ENCODE measurements around the gene CYP4F3.
"Not testable (repeated sequence)": the region's sequence is repeated elsewhere in the genome, so short reads cannot be mapped to it uniquely, and the experiment has no call there.

The CYP4F3 gene

DNA sequence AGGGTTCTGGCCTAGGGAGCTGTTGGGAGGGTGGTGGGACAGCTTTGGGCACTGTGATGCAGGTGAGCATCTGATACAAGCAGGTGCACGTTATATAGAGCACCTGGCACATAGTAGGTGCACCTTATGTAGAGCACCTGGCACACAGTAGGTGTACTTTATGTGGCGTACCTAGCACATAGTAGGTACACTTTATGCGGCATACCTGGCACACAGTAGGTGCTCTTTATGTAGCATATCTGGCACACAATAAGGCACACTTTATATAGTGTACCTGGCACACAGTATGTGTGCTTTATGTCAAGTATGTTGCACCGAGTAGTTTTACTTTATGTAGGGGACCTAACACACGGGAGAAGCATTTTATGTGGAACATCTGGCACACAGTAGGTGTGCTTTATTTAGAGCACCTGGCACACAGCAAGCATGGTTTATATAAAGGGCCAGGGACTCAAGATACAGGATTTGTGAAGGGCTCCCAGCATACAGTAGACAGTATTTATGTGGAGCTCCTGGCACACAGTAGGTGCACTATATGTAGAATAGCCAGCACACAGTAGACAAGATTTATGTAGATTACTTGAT lies 30.6 kb downstream of the CYP4F3 start:
- H3K27ac ChIP-seq (ENCODE audit: low read depth, low read length) = no peak overlapping the region
- no peaks in the 10 kb centered on the region for H3K27me3 ChIP-seq (ENCODE audit: insufficient read depth, low read length)
- H3K79me2 ChIP-seq (ENCODE audit: control insufficient read depth, insufficient read depth, low read length, unreplicated experiment) = no peaks in the 10 kb centered on the region
- no peak overlapping the region for H2AFZ ChIP-seq (ENCODE audit: low read length, unreplicated experiment)
- no peaks in the 10 kb centered on the region for H3K36me3 ChIP-seq (ENCODE audit: insufficient read depth, low read length)
- no peak overlapping the region for H3K4me3 ChIP-seq (ENCODE audit: low read depth, low read length)
- no peaks in the 10 kb centered on the region for H3K4me1 ChIP-seq (ENCODE audit: control insufficient read depth, insufficient read depth, low read length, unreplicated experiment)

DNA sequence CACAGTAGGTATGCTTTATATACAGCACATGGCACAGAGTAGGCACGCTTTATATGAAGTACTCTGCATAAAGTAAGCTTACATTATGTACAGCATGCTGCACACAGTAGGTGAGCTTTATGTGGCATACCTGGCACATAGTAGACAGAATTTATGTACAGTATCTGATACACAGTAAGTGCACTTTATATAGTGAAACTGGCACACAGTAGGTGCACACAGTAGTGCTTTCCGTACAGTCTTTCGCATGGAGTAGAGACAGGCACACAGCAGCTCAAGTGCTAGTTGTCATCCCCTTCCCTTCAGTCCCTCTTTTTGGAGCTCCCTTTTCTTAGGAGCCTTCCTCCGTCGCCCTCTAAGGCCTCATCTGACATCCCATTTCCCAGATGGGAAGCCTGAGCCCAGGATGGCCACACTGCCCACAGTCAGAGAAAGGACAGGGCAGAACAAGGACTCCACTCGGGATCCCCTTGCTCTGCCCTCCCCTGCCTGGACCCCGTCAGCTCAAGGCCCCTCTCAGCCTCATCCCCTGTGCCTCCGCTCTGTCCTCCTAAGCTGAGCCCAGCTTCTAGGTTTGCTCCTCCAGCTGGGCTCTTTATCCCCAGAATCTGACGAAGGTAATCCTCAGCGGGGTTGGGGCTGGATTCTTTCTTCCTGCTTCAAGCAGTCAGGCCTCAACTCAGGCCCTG lies 31.3 kb downstream of the CYP4F3 start:
- Histone ChIP-seq H3K27ac (ENCODE audit: low read depth, low read length) (no peak overlapping the region), H3K4me3 (ENCODE audit: low read depth, low read length) (no peak overlapping the region), H3K27me3 (ENCODE audit: insufficient read depth, low read length) (no peaks in the 10 kb centered on the region), H3K4me1 (ENCODE audit: control insufficient read depth, insufficient read depth, low read length, unreplicated experiment) (no peaks in the 10 kb centered on the region), H2AFZ (ENCODE audit: low read length, unreplicated experiment) (no peak overlapping the region), H3K79me2 (ENCODE audit: control insufficient read depth, insufficient read depth, low read length, unreplicated experiment) (no peaks in the 10 kb centered on the region), H3K36me3 (ENCODE audit: insufficient read depth, low read length) (no peaks in the 10 kb centered on the region)

- Histone ChIP-seq H3K79me2 (ENCODE audit: control insufficient read depth, insufficient read depth, low read length, unreplicated experiment) (no peaks in the 10 kb centered on the region), H3K36me3 (ENCODE audit: insufficient read depth, low read length) (no peaks in the 10 kb centered on the region), H2AFZ (ENCODE audit: low read length, unreplicated experiment) (no peak within 1 kb of the TSS), H3K27me3 (ENCODE audit: insufficient read depth, low read length) (no peaks in the 10 kb centered on the region), H3K27ac (ENCODE audit: low read depth, low read length) (no peak within 1 kb of the TSS), H3K4me1 (ENCODE audit: control insufficient read depth, insufficient read depth, low read length, unreplicated experiment) (no peaks in the 10 kb centered on the region), H3K4me3 (ENCODE audit: low read depth, low read length) (no peak within 1 kb of the TSS)
Observed at GRCh38 chr19:15672580-15673175, 32.0 kb downstream of the CYP4F3 start, which contains the start of gene CYP4F12. TSS of gene CYP4F12 (plus strand) at chr19:15673087. CDS start at chr19:15673530, 443 bp downstream.

GRCh38 chr19:15673176-15673654 lies 32.5 kb downstream of the CYP4F3 start:
- Histone ChIP-seq H3K27ac (ENCODE audit: low read depth, low read length) (no peak overlapping the region), H3K79me2 (ENCODE audit: control insufficient read depth, insufficient read depth, low read length, unreplicated experiment) (no peaks in the 10 kb centered on the region), H3K27me3 (ENCODE audit: insufficient read depth, low read length) (no peaks in the 10 kb centered on the region), H2AFZ (ENCODE audit: low read length, unreplicated experiment) (no peak overlapping the region), H3K36me3 (ENCODE audit: insufficient read depth, low read length) (no peaks in the 10 kb centered on the region), H3K4me3 (ENCODE audit: low read depth, low read length) (no peak overlapping the region), H3K4me1 (ENCODE audit: control insufficient read depth, insufficient read depth, low read length, unreplicated experiment) (no peaks in the 10 kb centered on the region)

DNA sequence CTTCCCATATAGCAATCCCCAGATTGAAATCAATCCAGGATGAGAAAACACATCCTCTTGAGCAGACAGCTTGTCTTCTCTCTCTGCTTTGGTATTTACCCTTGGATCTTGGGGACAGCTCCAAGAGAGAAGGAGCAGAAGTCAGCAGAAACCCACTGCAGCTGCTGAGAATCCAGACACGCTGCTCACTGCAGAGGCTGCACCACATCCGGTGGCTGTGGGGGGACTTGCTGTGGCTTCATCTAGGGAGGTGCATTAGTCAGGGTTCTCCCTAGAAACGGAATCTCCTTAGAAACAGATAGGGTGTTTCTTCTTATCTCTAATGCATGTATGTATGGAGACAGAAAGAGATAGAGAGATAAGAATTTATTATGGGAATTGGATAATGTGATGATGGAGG lies 34.9 kb downstream of the CYP4F3 start:
- no peaks in the 10 kb centered on the region for H3K4me1 ChIP-seq (ENCODE audit: control insufficient read depth, insufficient read depth, low read length, unreplicated experiment)
- H3K79me2 ChIP-seq (ENCODE audit: control insufficient read depth, insufficient read depth, low read length, unreplicated experiment) = no peaks in the 10 kb centered on the region
- no peak overlapping the region for H2AFZ ChIP-seq (ENCODE audit: low read length, unreplicated experiment)
- H3K27me3 ChIP-seq (ENCODE audit: insufficient read depth, low read length) = no peaks in the 10 kb centered on the region
- no peaks in the 10 kb centered on the region for H3K36me3 ChIP-seq (ENCODE audit: insufficient read depth, low read length)
- no peak overlapping the region for H3K4me3 ChIP-seq (ENCODE audit: low read depth, low read length)
- no peak overlapping the region for H3K27ac ChIP-seq (ENCODE audit: low read depth, low read length)

GRCh38 chr19:15679089-15679488 lies 38.4 kb downstream of the CYP4F3 start:
- Histone ChIP-seq H2AFZ (ENCODE audit: low read length, unreplicated experiment) (no peak overlapping the region), H3K4me1 (ENCODE audit: control insufficient read depth, insufficient read depth, low read length, unreplicated experiment) (no peaks in the 10 kb centered on the region), H3K27ac (ENCODE audit: low read depth, low read length) (no peak overlapping the region), H3K27me3 (ENCODE audit: insufficient read depth, low read length) (no peaks in the 10 kb centered on the region), H3K4me3 (ENCODE audit: low read depth, low read length) (no peak overlapping the region), H3K36me3 (ENCODE audit: insufficient read depth, low read length) (no peaks in the 10 kb centered on the region), H3K79me2 (ENCODE audit: control insufficient read depth, insufficient read depth, low read length, unreplicated experiment) (no peaks in the 10 kb centered on the region)

GRCh38 chr19:15679865-15680264 lies 39.2 kb downstream of the CYP4F3 start:
- H3K27me3 ChIP-seq (ENCODE audit: insufficient read depth, low read length); H3K36me3 ChIP-seq (ENCODE audit: insufficient read depth, low read length); H2AFZ ChIP-seq (ENCODE audit: low read length, unreplicated experiment); H3K27ac ChIP-seq (ENCODE audit: low read depth, low read length); H3K4me3 ChIP-seq (ENCODE audit: low read depth, low read length); H3K79me2 ChIP-seq (ENCODE audit: control insufficient read depth, insufficient read depth, low read length, unreplicated experiment); H3K4me1 ChIP-seq (ENCODE audit: control insufficient read depth, insufficient read depth, low read length, unreplicated experiment): not testable (repeated sequence)

GRCh38 chr19:15680478-15681322 lies 40.0 kb downstream of the CYP4F3 start:
- Histone ChIP-seq H2AFZ (ENCODE audit: low read length, unreplicated experiment) (no peak overlapping the region), H3K4me3 (ENCODE audit: low read depth, low read length) (no peak overlapping the region), H3K27me3 (ENCODE audit: insufficient read depth, low read length) (no peaks in the 10 kb centered on the region), H3K79me2 (ENCODE audit: control insufficient read depth, insufficient read depth, low read length, unreplicated experiment) (no peaks in the 10 kb centered on the region), H3K36me3 (ENCODE audit: insufficient read depth, low read length) (no peaks in the 10 kb centered on the region), H3K27ac (ENCODE audit: low read depth, low read length) (no peak overlapping the region), H3K4me1 (ENCODE audit: control insufficient read depth, insufficient read depth, low read length, unreplicated experiment) (no peaks in the 10 kb centered on the region)

GRCh38 chr19:15683411-15683810 lies 42.7 kb downstream of the CYP4F3 start:
- Histone ChIP-seq H2AFZ (ENCODE audit: low read length, unreplicated experiment) (no peak overlapping the region), H3K36me3 (ENCODE audit: insufficient read depth, low read length) (no peaks in the 10 kb centered on the region), H3K4me3 (ENCODE audit: low read depth, low read length) (no peak overlapping the region), H3K27me3 (ENCODE audit: insufficient read depth, low read length) (no peaks in the 10 kb centered on the region), H3K4me1 (ENCODE audit: control insufficient read depth, insufficient read depth, low read length, unreplicated experiment) (no peaks in the 10 kb centered on the region), H3K27ac (ENCODE audit: low read depth, low read length) (no peak overlapping the region), H3K79me2 (ENCODE audit: control insufficient read depth, insufficient read depth, low read length, unreplicated experiment) (no peaks in the 10 kb centered on the region)

DNA sequence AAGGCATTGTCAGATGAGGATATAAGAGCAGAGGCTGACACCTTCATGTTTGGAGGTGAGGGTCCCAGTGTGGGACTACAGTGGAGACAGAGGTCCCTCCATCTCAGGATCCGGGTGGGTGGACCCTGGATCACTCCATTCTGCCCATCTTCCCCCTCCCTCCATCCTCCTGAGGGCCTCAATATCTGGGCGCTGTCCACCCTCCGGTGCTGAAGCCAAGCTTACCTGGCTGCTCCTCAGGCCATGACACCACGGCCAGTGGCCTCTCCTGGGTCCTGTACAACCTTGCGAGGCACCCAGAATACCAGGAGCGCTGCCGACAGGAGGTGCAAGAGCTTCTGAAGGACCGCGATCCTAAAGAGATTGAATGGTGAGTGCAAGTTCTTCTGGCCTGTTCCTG lies 44.1 kb downstream of the CYP4F3 start:
- no peaks in the 10 kb centered on the region for H3K79me2 ChIP-seq (ENCODE audit: control insufficient read depth, insufficient read depth, low read length, unreplicated experiment)
- H3K27me3 ChIP-seq (ENCODE audit: insufficient read depth, low read length) = no peaks in the 10 kb centered on the region
- H2AFZ ChIP-seq (ENCODE audit: low read length, unreplicated experiment) = no peak overlapping the region
- no peak overlapping the region for H3K27ac ChIP-seq (ENCODE audit: low read depth, low read length)
- H3K36me3 ChIP-seq (ENCODE audit: insufficient read depth, low read length) = no peaks in the 10 kb centered on the region
- H3K4me3 ChIP-seq (ENCODE audit: low read depth, low read length) = no peak overlapping the region
- no peaks in the 10 kb centered on the region for H3K4me1 ChIP-seq (ENCODE audit: control insufficient read depth, insufficient read depth, low read length, unreplicated experiment)

All from ACC112 (cell line).